Loucy (cell line): ENCODE measurements around the gene PDGFA.

ENCODE experiments used
- H2AFZ ChIP-seq: fragments of 200-600 bp; sonication (generic); 2 replicates; pipeline ENCODE4 v1.6.0; 2016; ENCODE audit warnings: antibody characterized with exemption, mild to moderate bottlenecking, low read length, moderate library complexity
- H3F3A ChIP-seq: fragments of 200-600 bp; 2 replicates; pipeline ENCODE4 v1.6.0; 2016; ENCODE audit warnings: antibody characterized with exemption, low read depth, mild to moderate bottlenecking
- H3K27me3 ChIP-seq: fragments of 200-600 bp; sonication (generic); 2 replicates; pipeline ENCODE4 v1.6.1; 2014; ENCODE audit warnings: low read length, mild to moderate bottlenecking; ENCODE audit not compliant: insufficient read depth, poor library complexity, severe bottlenecking
- H3K36me3 ChIP-seq: fragments of 200-600 bp; sonication (generic); 2 replicates; pipeline ENCODE4 v1.6.1; 2016; ENCODE audit warnings: low read length; ENCODE audit not compliant: insufficient read depth
- H3K4me1 ChIP-seq: fragments of 200-600 bp; sonication (generic); 2 replicates; pipeline ENCODE4 v1.5.1; 2014; ENCODE audit warnings: low read length, mild to moderate bottlenecking; ENCODE audit not compliant: insufficient read depth, poor library complexity, severe bottlenecking
- H3K4me2 ChIP-seq: fragments of 200-600 bp; sonication (generic); 2 replicates; pipeline ENCODE4 v1.6.0; 2014; ENCODE audit warnings: antibody characterized with exemption, low read length, low read depth, mild to moderate bottlenecking; ENCODE audit not compliant: poor library complexity, severe bottlenecking
- H3K4me3 ChIP-seq: fragments of 200-600 bp; sonication (generic); 2 replicates; pipeline ENCODE4 v1.5.1; 2014; ENCODE audit warnings: low read length, mild to moderate bottlenecking, mixed read lengths; ENCODE audit not compliant: poor library complexity, severe bottlenecking
- H3K79me2 ChIP-seq: fragments of 200-600 bp; sonication (generic); 2 replicates; pipeline ENCODE4 v1.6.1; 2014; ENCODE audit warnings: low read length; ENCODE audit not compliant: insufficient read depth
- H3K9ac ChIP-seq: fragments of 200-600 bp; sonication (generic); 2 replicates; pipeline ENCODE4 v1.6.0; 2014; ENCODE audit warnings: mild to moderate bottlenecking, low read depth, low read length, moderate library complexity; ENCODE audit not compliant: poor library complexity, severe bottlenecking
- H3K9me2 ChIP-seq: fragments of 200-600 bp; sonication (generic); replicated peaks from 2 replicates; pipeline ENCODE4 v1.6.1; 2016; ENCODE audit warnings: low read depth, low read length, mixed read lengths
- H3K9me3 ChIP-seq: fragments of 200-600 bp; sonication (generic); 2 replicates; pipeline ENCODE4 v1.6.1; 2014; ENCODE audit warnings: mild to moderate bottlenecking, antibody characterized with exemption, low read length, low read depth; ENCODE audit not compliant: insufficient read depth
- H4K20me1 ChIP-seq: fragments of 200-600 bp; sonication (generic); 2 replicates; pipeline ENCODE4 v1.6.0; 2014; ENCODE audit warnings: antibody characterized with exemption, low read length, mild to moderate bottlenecking; ENCODE audit not compliant: insufficient read depth, poor library complexity, severe bottlenecking
- EZH2phosphoT487 ChIP-seq: fragments of 200-600 bp; IDR thresholded peaks from 2 replicates; pipeline ENCODE4 v1.6.1; 2018; ENCODE audit warnings: antibody characterized with exemption, mild to moderate bottlenecking, moderate library complexity, borderline replicate concordance
- TF ChIP-seq, protein P1 (sequence below): fragments of 200-600 bp; sonication (generic); conservative IDR thresholded peaks from 2 replicates; pipeline ENCODE4 v1.5.1; 2014; ENCODE audit warnings: mild to moderate bottlenecking, antibody characterized with exemption, low read length

The PDGFA gene

DNA sequence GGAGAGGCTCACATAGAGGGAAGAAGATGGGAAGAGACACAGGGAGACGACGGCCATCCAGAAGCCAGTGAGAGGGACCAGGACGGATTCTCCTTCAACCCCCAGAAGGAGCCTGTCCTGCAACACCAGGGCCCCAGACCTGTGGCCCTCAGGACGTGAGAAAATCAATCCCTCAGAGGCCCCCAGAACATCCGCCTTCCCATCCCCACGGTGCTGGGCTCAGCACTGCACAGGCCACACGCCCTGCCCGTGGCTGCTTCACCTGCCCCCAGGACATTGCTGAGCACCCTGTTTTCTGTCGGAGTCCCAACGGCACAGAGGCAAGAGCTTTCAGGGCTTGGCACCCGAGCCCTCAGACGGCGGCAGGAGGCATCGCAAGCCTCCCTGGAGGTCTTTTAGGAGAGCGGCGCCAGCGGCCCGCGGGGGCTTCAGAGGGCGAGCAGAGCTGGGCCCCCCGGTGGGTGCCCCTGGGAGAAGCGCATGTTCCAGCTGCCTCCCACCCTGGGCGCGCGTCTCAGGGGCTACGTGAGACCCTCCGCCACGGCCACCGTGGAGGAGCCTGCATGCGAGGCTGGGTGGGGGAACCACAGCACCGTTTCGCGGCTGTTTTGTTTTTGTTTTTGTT lies 42.8 kb downstream of the PDGFA start:
- Histone ChIP-seq H3K36me3 (no peaks in the 10 kb centered on the region), H3F3A (no peaks in the 10 kb centered on the region), H4K20me1 (no peaks in the 10 kb centered on the region), H3K9ac (no peak overlapping the region), H3K4me2 (no peak overlapping the region), H3K9me3 (peaks cover 7% of the 10 kb centered on the region; the same call in 1 of the 2 replicates), H3K4me1 (no peaks in the 10 kb centered on the region), H3K4me3 (no peak overlapping the region), H2AFZ (no peak overlapping the region), H3K79me2 (no peaks in the 10 kb centered on the region), H3K27me3 (no peaks in the 10 kb centered on the region), H3K9me2 (no peaks in the 10 kb centered on the region)
- TF ChIP-seq EZH2phosphoT487: no peak
- TF ChIP-seq, protein P1, sequence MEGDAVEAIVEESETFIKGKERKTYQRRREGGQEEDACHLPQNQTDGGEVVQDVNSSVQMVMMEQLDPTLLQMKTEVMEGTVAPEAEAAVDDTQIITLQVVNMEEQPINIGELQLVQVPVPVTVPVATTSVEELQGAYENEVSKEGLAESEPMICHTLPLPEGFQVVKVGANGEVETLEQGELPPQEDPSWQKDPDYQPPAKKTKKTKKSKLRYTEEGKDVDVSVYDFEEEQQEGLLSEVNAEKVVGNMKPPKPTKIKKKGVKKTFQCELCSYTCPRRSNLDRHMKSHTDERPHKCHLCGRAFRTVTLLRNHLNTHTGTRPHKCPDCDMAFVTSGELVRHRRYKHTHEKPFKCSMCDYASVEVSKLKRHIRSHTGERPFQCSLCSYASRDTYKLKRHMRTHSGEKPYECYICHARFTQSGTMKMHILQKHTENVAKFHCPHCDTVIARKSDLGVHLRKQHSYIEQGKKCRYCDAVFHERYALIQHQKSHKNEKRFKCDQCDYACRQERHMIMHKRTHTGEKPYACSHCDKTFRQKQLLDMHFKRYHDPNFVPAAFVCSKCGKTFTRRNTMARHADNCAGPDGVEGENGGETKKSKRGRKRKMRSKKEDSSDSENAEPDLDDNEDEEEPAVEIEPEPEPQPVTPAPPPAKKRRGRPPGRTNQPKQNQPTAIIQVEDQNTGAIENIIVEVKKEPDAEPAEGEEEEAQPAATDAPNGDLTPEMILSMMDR: no peak

DNA sequence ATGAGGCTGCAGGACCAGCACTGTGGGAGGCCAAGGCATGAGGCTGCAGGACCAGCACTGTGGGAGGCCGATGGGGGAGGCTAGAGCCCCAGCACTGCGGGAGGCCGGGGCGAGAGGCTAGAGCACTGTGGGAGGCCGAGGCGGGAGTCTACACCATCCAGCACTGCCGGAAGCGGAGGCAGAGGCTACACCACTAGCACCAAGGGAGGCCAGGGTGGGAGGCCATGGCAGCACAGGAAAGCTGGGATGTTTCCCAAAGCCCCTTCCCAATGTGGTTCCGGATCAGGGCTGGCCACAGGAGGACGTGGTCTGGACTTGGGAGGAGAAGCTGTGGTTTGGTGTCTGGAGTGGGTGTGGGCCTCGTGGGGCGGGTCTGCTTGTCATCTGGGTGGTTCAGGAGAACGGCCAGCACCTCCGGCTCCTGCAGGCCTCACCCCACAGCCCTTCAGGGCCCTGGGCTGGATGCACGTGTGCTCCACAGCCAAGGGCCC lies 43.6 kb downstream of the PDGFA start:
- H3K4me3 ChIP-seq: no peak overlapping the region
- H2AFZ ChIP-seq: no peak overlapping the region
- no peak overlapping the region for H3K9ac ChIP-seq
- no peak overlapping the region for H3K4me2 ChIP-seq
- no peaks in the 10 kb centered on the region for H3K27me3 ChIP-seq
- no peaks in the 10 kb centered on the region for H4K20me1 ChIP-seq
- no peaks in the 10 kb centered on the region for H3K79me2 ChIP-seq
- H3K9me3 ChIP-seq: peaks cover 11% of the 10 kb centered on the region; the same call in 1 of the 2 replicates
- no peaks in the 10 kb centered on the region for H3F3A ChIP-seq
- H3K36me3 ChIP-seq: no peaks in the 10 kb centered on the region
- no peaks in the 10 kb centered on the region for H3K9me2 ChIP-seq
- TF ChIP-seq EZH2phosphoT487: no peak
- TF ChIP-seq, protein P1: no peak
- H3K4me1 ChIP-seq: no peaks in the 10 kb centered on the region

DNA sequence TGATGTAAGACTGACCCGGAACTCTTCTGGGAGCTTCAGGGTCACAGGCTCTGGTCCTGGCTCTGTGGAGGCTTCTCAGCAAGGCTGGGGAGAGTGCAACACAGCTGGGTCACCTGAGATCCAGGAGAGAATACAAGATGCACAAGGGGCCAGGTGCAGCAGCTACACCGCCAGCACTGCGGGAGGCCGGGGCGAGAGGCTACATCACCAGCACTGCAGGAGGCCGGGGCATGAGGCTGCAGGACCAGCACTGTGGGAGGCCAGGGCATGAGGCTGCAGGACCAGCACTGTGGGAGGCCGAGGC lies 44.3 kb downstream of the PDGFA start:
- Histone ChIP-seq H2AFZ (no peak overlapping the region), H3K79me2 (no peaks in the 10 kb centered on the region), H3K9ac (no peak overlapping the region), H3K36me3 (no peaks in the 10 kb centered on the region), H4K20me1 (no peaks in the 10 kb centered on the region), H3K4me1 (no peaks in the 10 kb centered on the region), H3K4me3 (no peak overlapping the region), H3K4me2 (no peak overlapping the region), H3K9me2 (no peaks in the 10 kb centered on the region), H3K27me3 (no peaks in the 10 kb centered on the region), H3F3A (no peaks in the 10 kb centered on the region), H3K9me3 (peaks cover 11% of the 10 kb centered on the region; the same call in 1 of the 2 replicates)
- TF ChIP-seq EZH2phosphoT487: no peak
- TF ChIP-seq, protein P1: no peak
